Erythroblast (primary cell): ENCODE data around the gene ABHD14A.

ENCODE experiments used
- GATA1 ChIP-seq: IDR thresholded peaks from 2 replicates; pipeline ENCODE4 v1.6.1; 2011; ENCODE audit warnings: low read depth, mild to moderate bottlenecking, control low read depth, low read length, moderate library complexity
- POLR2A ChIP-seq: IDR thresholded peaks from 2 replicates; pipeline ENCODE4 v1.6.1; 2011; ENCODE audit warnings: mild to moderate bottlenecking, low read length

DNA sequence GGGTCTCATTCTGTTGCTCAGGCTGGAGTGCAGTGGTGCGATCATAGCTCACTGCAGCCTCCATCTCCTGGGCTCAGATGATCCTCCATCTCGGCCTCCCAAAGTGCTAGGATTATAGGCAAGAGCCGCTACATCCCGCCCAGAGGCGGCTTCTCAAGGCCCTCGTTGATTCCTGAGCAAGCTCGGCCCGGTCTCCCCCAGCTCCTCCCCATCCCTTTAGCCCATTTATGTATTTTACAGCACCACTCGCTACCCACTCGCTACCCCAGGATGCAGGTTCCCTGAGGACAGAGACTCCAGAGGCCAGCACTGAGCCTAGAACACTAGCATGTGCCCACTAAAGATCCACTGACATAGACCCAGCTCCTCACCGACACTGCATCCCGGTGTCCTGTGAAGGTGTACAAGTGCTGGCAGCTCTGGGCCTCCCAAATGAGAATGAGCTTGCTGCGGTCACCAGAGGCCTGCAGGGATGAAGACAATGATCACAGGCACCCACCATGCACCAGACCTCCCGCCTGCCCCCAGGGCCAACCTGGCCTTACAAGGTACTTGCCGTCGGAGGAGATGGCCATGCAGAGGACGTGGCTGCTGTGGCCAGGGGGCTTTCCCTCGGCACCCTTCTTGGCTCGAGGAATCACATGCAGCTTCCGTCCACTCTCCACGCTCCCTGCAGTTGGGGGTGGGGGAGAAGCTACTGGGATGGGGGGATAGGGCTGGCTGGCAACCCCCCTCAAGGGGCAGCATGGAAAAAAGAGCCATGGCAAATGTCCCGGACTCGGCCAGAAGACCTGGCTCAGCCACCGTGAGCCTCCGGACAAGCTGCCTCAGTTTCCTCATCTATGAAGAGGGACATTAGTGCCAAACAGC is 38.7 kb upstream of the ABHD14A start:
- no peak for TF ChIP-seq POLR2A
- no peak for TF ChIP-seq GATA1
